GM19395 (cell line): ENCODE results near the gene KRTAP1-1.
"Not testable (repeated sequence)": the region's sequence is repeated elsewhere in the genome, so short reads cannot be mapped to it uniquely, and the experiment has no call there.

Experiments used
- ATAC-seq: cut with Tn5 transposase; IDR thresholded peaks from one replicate; pipeline ENCODE4 v1.9.1; 2021; ENCODE audit warnings: mild to moderate bottlenecking, moderate library complexity; ENCODE audit not compliant: unreplicated experiment

KRTAP1-1 gene

GRCh38 chr17:41040783-41041571 is at the start of gene KRTAP1-1:
KRTAP1-1 (minus strand) TSS chr17:41041450; CDS start chr17:41041397, 53 bp downstream.
- not testable (repeated sequence) for ATAC-seq

- ATAC-seq, result not testable (repeated sequence)
Measured at GRCh38 chr17:41088760-41089352, 47.6 kb upstream of the KRTAP1-1 start.

GRCh38 chr17:41084100-41084856 is 43.0 kb upstream of the KRTAP1-1 start, which contains the start of gene KRTAP4-7:
KRTAP4-7 (plus strand) TSS chr17:41084150; CDS start chr17:41084207, 57 bp downstream.
- not testable (repeated sequence) for ATAC-seq

- not testable (repeated sequence) for ATAC-seq
Measured at GRCh38 chr17:41083427-41083826, 42.2 kb upstream of the KRTAP1-1 start.

GRCh38 chr17:41082626-41083025 is 41.4 kb upstream of the KRTAP1-1 start:
- ATAC-seq, result no peak

- ATAC-seq, result no peak
Measured at GRCh38 chr17:41076788-41077187, 35.5 kb upstream of the KRTAP1-1 start.

- ATAC-seq, result no peak
Measured at GRCh38 chr17:41073676-41074075, 32.4 kb upstream of the KRTAP1-1 start.

- no peak for ATAC-seq
Measured at GRCh38 chr17:41071606-41072360, 30.5 kb upstream of the KRTAP1-1 start.

GRCh38 chr17:41069031-41069430 is 27.8 kb upstream of the KRTAP1-1 start:
- ATAC-seq, result no peak

- ATAC-seq, result no peak
Measured at GRCh38 chr17:41067281-41067680, 26.0 kb upstream of the KRTAP1-1 start.

- no peak for ATAC-seq
Measured at GRCh38 chr17:41065829-41066624, 24.8 kb upstream of the KRTAP1-1 start, which contains the start of gene KRTAP2-4. KRTAP2-4 (minus strand) TSS chr17:41065879; CDS start chr17:41065845, 34 bp downstream.

GRCh38 chr17:41065016-41065689 is 23.9 kb upstream of the KRTAP1-1 start:
- not testable (repeated sequence) for ATAC-seq

- no peak for ATAC-seq
Measured at GRCh38 chr17:41064301-41064700, 23.1 kb upstream of the KRTAP1-1 start.

GRCh38 chr17:41063449-41063848 is 22.2 kb upstream of the KRTAP1-1 start:
- no peak for ATAC-seq

GRCh38 chr17:41061964-41062363 is 20.7 kb upstream of the KRTAP1-1 start:
- ATAC-seq, result no peak

- ATAC-seq, result no peak
Measured at GRCh38 chr17:41060052-41060604, 18.9 kb upstream of the KRTAP1-1 start, which contains the start of gene KRTAP2-3. KRTAP2-3 (minus strand) TSS chr17:41060114; CDS start chr17:41060050, 64 bp downstream.

GRCh38 chr17:41059276-41060051 is 18.2 kb upstream of the KRTAP1-1 start:
- ATAC-seq, result not testable (repeated sequence)

- no peak for ATAC-seq
Measured at GRCh38 chr17:41058741-41059140, 17.5 kb upstream of the KRTAP1-1 start.
